NCI-H526 (cell line): Measurements from ENCODE around the gene CCDC187.

ENCODE experiments used
- DNase-seq, 2 experiments: peaks; one replicate each; lab custom pipeline; 2025; lab: John Stamatoyannopoulos, UW

CCDC187 gene

DNA sequence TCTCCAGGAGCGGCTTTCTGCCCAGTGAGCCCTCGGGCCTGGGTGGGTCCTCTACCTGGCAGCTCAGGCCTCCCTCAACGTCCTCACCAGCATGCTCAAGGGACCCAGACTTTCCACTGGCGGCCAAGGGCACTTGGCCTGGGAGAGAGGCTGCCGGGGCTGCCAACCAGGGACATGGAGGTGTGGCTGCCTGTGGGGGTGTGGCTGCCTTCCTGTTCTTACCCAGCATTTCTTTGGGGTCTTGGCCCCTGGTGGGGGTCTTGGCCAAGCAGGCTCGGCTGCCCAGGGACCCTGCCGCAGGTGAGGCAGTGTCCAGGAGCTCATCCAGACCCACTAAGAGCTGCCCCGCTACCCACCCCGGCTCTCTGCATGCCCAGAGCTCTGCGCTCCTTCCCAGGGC is 51.0 kb downstream of the CCDC187 start:
- DNase-seq = no peak

DNA sequence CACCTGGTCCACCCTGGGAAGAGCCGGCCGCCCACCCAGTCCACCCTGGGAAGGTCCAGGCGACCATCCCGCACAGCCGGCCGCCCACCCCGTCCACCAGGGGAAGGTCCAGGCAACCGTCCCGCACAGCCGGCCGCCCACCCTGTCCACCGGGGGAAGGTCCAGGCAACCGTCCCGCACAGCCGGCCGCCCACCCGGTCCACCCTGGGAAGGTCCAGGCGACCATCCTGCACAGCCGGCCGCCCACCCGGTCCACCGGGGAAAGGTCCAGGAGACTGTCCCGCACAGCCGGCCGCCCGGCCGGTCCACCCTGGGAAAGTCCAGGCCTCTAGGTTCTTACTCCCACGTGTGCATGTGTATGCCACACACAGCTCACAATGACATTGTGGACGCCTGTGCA is 51.6 kb downstream of the CCDC187 start:
- no peak for DNase-seq

- DNase-seq = no peak
Measured at GRCh38 chr9:136251264-136252115, 52.4 kb downstream of the CCDC187 start.

GRCh38 chr9:136250676-136251075 is 53.2 kb downstream of the CCDC187 start:
- no peak for DNase-seq

DNA sequence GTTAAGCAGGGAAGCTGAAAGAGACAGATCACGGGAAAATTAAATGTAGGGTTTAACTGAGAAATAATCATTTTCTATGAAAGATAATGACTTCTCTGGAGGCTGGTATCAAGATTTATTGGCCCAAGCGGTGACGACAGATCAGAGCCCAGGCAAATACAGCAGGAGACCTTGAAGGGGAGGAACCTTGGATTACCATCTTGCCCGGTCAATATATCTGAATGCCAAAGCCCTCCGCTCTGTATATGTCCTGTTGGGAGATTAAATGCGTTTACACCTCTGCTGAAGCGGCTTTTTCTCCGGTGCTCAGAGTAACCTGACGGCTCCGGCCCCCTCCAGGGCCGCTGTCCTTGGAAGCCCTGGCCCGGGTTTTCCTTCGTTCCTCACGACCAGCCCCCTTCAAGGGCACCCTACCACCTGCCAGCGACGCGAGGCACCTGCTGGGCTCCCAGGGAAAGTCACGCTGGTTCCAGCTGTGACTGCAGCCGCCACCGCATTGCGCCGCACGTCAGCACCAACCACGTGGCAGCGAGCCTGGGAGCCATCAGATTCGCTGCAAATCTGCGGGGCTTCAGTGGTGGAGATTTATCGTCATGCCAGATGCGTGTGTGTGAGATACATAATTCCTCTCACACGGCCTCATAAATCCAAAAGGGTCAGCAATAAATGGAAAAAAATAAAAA is 53.9 kb downstream of the CCDC187 start:
- DNase-seq = no peak

- no peak for DNase-seq
Measured at GRCh38 chr9:136248951-136249876, 54.7 kb downstream of the CCDC187 start.

- no peak for DNase-seq
Measured at GRCh38 chr9:136247947-136248637, 55.8 kb downstream of the CCDC187 start.

DNA sequence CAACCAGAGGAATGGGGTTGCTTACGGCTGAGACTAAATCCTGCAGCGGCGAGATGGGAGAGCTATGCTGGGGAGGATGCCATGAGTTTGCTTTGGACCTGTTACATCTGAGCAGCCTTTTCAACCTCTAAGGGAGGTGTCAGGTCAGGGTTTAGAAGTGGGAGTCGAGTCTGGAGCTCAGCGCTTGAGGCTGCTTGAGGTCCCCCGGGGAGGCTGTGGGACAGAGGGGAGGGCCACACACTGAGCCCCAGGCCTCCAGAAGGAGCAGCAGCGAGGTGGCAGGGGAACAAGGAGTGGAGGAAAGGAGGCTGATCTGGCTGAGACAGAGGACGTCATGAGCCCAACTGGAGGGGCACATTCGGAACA is 56.4 kb downstream of the CCDC187 start:
- no peak for DNase-seq

GRCh38 chr9:136246849-136247550 is 56.9 kb downstream of the CCDC187 start:
- DNase-seq = no peak

GRCh38 chr9:136245219-136246150 is 58.4 kb downstream of the CCDC187 start, which contains the start of gene QSOX2:
QSOX2 (minus strand) TSS chr9:136245812; CDS start chr9:136245803, 9 bp downstream.
- peak in 1 of 2 experiments; percentile 78 for DNase-seq

DNA sequence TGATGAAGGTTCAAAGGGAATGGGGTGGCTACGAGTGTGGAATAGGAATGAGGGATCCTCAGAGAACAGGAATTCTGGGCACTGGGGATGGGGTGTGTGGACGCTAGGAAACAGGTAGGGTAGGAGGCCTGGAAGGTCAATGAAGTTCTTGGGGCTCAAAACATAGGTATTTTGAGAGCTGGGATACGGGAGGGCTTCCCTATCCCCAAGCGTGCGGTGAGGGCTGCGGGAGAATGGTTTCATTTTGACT is 59.0 kb downstream of the CCDC187 start:
- no peak for DNase-seq

DNA sequence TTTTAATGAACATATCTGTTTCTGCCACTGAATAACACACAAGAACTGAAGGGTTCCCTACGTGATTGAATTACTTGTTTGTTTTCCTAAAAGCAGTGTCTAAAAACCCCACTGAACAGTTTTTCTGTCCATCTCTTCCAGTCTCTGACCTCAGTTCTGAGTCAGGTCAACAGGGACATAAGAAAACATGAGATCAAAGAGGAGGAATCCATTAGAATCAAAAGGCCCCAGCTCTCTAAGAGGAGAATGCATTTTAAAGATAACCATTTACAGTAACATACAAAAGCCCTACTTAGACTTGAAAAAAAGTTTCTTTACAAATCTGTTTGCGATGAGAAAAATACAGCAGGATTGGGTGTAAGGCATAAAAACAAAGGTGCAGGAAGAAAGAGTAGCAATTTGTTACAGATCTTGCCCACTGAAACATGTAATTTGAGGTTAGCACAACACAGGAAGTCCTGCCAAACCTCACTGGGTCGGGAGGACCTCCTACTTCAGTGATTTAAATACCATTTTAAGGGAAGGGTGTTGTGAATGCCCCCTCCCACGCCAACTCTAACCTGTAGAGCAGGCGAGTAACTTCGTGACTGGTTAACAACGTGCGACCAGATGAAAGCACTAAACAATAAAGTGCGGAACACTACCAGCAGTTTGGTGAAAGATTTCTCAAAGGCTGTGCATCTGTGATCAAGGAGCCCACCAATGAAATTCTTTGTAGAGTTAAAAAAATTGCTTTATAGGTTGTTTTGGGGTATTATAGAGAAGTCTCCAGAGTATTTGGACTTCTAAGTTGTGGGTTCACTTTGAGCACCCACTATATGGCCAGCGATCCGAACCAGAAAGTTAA is 59.5 kb downstream of the CCDC187 start:
- DNase-seq = no peak

DNA sequence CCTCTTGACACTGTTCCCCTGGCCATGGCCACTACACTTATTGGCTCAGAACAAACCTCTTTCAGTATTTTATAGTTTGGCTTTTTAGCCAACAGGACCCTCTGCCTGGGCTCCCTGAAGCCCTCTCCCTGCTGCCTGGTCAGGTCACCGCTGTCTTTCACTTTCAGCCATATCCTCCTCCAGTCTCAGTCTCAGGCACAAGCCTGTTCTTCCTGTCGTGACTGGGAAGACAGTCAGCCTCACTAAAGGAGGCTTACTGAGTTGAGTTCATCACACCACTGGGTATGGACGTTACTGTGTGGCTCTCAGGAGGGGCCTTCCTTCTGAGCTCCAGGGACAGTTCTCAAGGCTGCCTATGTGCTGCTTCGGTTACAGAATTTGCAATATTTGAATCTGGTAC is 60.3 kb downstream of the CCDC187 start:
- no peak for DNase-seq

GRCh38 chr9:136242918-136243525 is 60.9 kb downstream of the CCDC187 start:
- DNase-seq = no peak

GRCh38 chr9:136242248-136242647 is 61.6 kb downstream of the CCDC187 start:
- DNase-seq = no peak

DNA sequence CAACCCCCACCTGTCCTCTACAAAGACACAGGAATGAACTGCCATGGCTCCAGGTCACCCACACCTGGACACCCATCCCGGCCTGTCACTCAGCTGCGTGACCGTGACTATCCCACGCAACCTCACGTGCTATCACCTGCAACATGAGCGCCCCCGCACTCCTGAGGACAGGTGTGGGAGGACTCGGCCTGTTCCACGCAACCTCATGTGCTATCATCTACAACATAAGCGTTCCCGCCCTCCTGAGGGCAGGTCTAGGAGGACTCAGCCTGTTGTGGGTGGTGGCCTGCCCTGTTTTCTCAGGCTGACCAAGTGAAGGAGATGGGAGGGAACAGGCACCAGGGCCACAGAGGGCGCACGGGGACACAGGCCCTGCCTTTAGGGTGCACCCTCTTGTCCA is 62.4 kb downstream of the CCDC187 start:
- DNase-seq = no peak

GRCh38 chr9:136240941-136241340 is 63.0 kb downstream of the CCDC187 start:
- no peak for DNase-seq

GRCh38 chr9:136239983-136240330 is 63.9 kb downstream of the CCDC187 start:
- peak in 1 of 2 experiments; percentile 88 for DNase-seq
